B cell (primary cell): Measurements from ENCODE around the gene PHACTR1. TPM values are rescaled to one million over a fixed set of nuclear protein-coding genes. Genes with fewer than 3 reads are reported as not detected.

Source experiments
- ATAC-seq: fragments of 200-7000 bp; cut with Tn5 transposase; one replicate; pipeline ENCODE4 v1.10.0; 2021; ENCODE audit warnings: low read depth, mild to moderate bottlenecking, moderate number of reproducible peaks, moderate library complexity
- CTCF ChIA-PET: fragments of 350-600 bp; sonication (Branson Sonifier 250); formaldehyde crosslinking; loops from one replicate; lab custom pipeline; 2021; ENCODE audit warnings: antibody characterized with exemption, inconsistent platforms; lab: Charles Lee
- POLR2A ChIA-PET: fragments of 350-600 bp; sonication (Branson Sonifier 250); formaldehyde crosslinking; loops from one replicate; lab custom pipeline; 2021; ENCODE audit warnings: antibody characterized with exemption; lab: Charles Lee
- DNase-seq: peaks from one replicate; pipeline ENCODE4 v3.0.0; 2013
- H2AFZ ChIP-seq: 2 replicates; pipeline ENCODE4 v1.6.1; 2012; ENCODE audit warnings: mild to moderate bottlenecking, low read depth, low read length; ENCODE audit not compliant: insufficient read depth, poor library complexity, severe bottlenecking
- H3K27ac ChIP-seq, 2 donors: 1 replicate in 1 of 2; 2 replicates in 1 of 2; pipeline ENCODE4 v1.5.1; 2012 to 2013; ENCODE audit warnings: low read length in 2 of 2, mild to moderate bottlenecking in 2 of 2, moderate library complexity in 1 of 2
- H3K27me3 ChIP-seq, 4 experiments: fragments of 200-600 bp in 1 of 4; sonication (generic) in 1 of 4; replicated peaks in 1 of 4; 1 replicate in 2 of 4; 2 replicates in 2 of 4; pipeline versions ENCODE4 v1.6.1 to v1.7.0; 2013 to 2016; ENCODE audit warnings: low read length in 3 of 4, mild to moderate bottlenecking in 2 of 4, mixed read lengths in 1 of 4, moderate library complexity in 1 of 4; ENCODE audit not compliant: insufficient read depth in 4 of 4, control insufficient read depth in 3 of 4; ENCODE audit errors: control extremely low read depth in 1 of 4
- H3K36me3 ChIP-seq, 2 experiments: replicated peaks in 1 of 2; 1 replicate in 1 of 2; 2 replicates in 1 of 2; pipeline versions ENCODE4 v1.6.1 to v1.7.1; 2013; ENCODE audit warnings: low read length in 1 of 2; ENCODE audit not compliant: insufficient read depth in 2 of 2, control insufficient read depth in 1 of 2; ENCODE audit errors: control extremely low read depth in 1 of 2, extremely low read depth in 1 of 2
- H3K4me1 ChIP-seq, 2 donors: fragments of 200-600 bp in 1 of 2; sonication (generic) in 1 of 2; 1 replicate in 1 of 2; 2 replicates in 1 of 2; pipeline versions ENCODE4 v1.5.1 to v1.6.1; 2013 to 2017; ENCODE audit warnings: low read length in 2 of 2; ENCODE audit not compliant: control insufficient read depth in 2 of 2, insufficient read depth in 2 of 2
- H3K4me2 ChIP-seq: replicated peaks from 2 replicates; pipeline ENCODE3; 2012; ENCODE audit warnings: mild to moderate bottlenecking, low read depth, low read length; ENCODE audit not compliant: poor library complexity, severe bottlenecking
- H3K4me3 ChIP-seq, 5 experiments: fragments of 200-600 bp in 1 of 5; sonication (generic) in 1 of 5; 1 replicate in 3 of 5; 2 replicates in 2 of 5; pipeline versions ENCODE4 v1.5.1 to v1.7.0; 2011 to 2016; ENCODE audit warnings: low read length in 4 of 5, mild to moderate bottlenecking in 4 of 5, low read depth in 2 of 5, control low read depth in 1 of 5, moderate library complexity in 1 of 5; ENCODE audit not compliant: insufficient read depth in 1 of 5; ENCODE audit errors: control extremely low read depth in 1 of 5, extremely low read depth in 1 of 5
- H3K79me2 ChIP-seq: fragments of 200-600 bp; sonication (generic); one replicate; pipeline ENCODE4 v1.6.0; 2016; ENCODE audit warnings: low read length; ENCODE audit not compliant: control insufficient read depth, insufficient read depth
- H3K9ac ChIP-seq: fragments of 200-600 bp; sonication (generic); 2 replicates; pipeline ENCODE4 v1.6.1; 2017; ENCODE audit warnings: mild to moderate bottlenecking, low read length, moderate library complexity
- H3K9me3 ChIP-seq, 3 donors: one replicate each; pipeline versions ENCODE4 v1.6.1 to v1.7.1; 2013; ENCODE audit warnings: low read length in 2 of 3; ENCODE audit not compliant: control insufficient read depth in 2 of 3, insufficient read depth in 1 of 3; ENCODE audit errors: control extremely low read depth in 1 of 3
- H4K20me1 ChIP-seq: 2 replicates; pipeline ENCODE4 v1.6.0; 2012; ENCODE audit warnings: mild to moderate bottlenecking, low read length; ENCODE audit not compliant: insufficient read depth, control insufficient read depth, poor library complexity, severe bottlenecking
- H3K27ac Mint-ChIP-seq: one replicate; pipeline ENCODE4 v1.8.0; 2021; ENCODE audit warnings: mixed read lengths
- H3K27me3 Mint-ChIP-seq: one replicate; pipeline ENCODE4 v1.8.0; 2021; ENCODE audit warnings: mixed read lengths
- H3K4me1 Mint-ChIP-seq: one replicate; pipeline ENCODE4 v1.8.0; 2021; ENCODE audit warnings: mixed read lengths
- H3K4me3 Mint-ChIP-seq: one replicate; pipeline ENCODE4 v1.8.0; 2021; ENCODE audit warnings: mixed read lengths
- H3K9me3 Mint-ChIP-seq: one replicate; pipeline ENCODE4 v1.8.0; 2022; ENCODE audit warnings: mixed read lengths; ENCODE audit not compliant: insufficient read depth
- CTCF ChIP-seq: fragments of 200-600 bp; IDR thresholded peaks from one replicate; pipeline ENCODE4 v1.8.0; 2022; ENCODE audit warnings: antibody characterized with exemption, mild to moderate bottlenecking
- EZH2 ChIP-seq: IDR thresholded peaks from 2 replicates; pipeline ENCODE4 v1.6.1; 2012; ENCODE audit warnings: borderline replicate concordance, low read depth, mild to moderate bottlenecking, moderate library complexity, low read length; ENCODE audit not compliant: insufficient read depth, poor library complexity, severe bottlenecking
- WGBS: methylation state at CpG from one replicate; pipeline ENCODE4 v1.1.5; 2013; ENCODE audit warnings: missing lambda C conversion rate; ENCODE audit not compliant: insufficient coverage; 5-methylcytosine and 5-hydroxymethylcytosine counted together
- intact Hi-C: fragments of 100-400 bp; cut with micrococcal nuclease; formaldehyde crosslinking; loops from one replicate; pipeline ENCODE4 v1.10.0; 2022
- polyA plus RNA-seq: library from polyadenylated mRNA; depleted of rRNA; stranded (reverse); fragments of >200 nt; gene quantifications from 2 replicates; pipeline ENCODE4 v1.2.3, GENCODE V29; 2012
- total RNA-seq, 2 donors: library from RNA; stranded (reverse); fragments of 120-200 nt in 1 of 2; gene quantifications; 1 replicate in 1 of 2; 2 replicates in 1 of 2; pipeline versions ENCODE4 v1.2.3 to v1.2.4, GENCODE V29; 2013 to 2022

Gene PHACTR1
- total and polyA plus RNA-seq, 2 donors (not counting 1 experiment from before 2014, with no cell fraction given) = 30.2 to 129 TPM

GRCh38 chr6:13280254-13280653 lies 563.7 kb downstream of the PHACTR1 start:
- no peaks in the 10 kb centered on the region for H3K27me3 Mint-ChIP-seq
- peaks cover 52 to 67% of the 10 kb centered on the region in 2 donors for H3K4me1 ChIP-seq
- ChIA-PET POLR2A (no interaction called here), CTCF (interaction anchor here (2.4 to 8.2 kb wide), 3 partner anchors 23 to 86 kb away, joined by 7 to 152 read pairs (median 31); no protein-coding TSS in a partner anchor)
- DNase-seq = peak; percentile 75
- H3K9me3 ChIP-seq = no peaks in the 10 kb centered on the region
- no peak overlapping the region for H2AFZ ChIP-seq
- H3K79me2 ChIP-seq = peaks cover 72% of the 10 kb centered on the region
- peaks cover 6 to 90% of the 10 kb centered on the region in 2 experiments for H3K36me3 ChIP-seq
- H3K9me3 Mint-ChIP-seq = no peaks in the 10 kb centered on the region
- intact Hi-C loops = no loop called here
- H3K27ac ChIP-seq = peak overlapping the region in 1 of 2 donors; percentile 50
- peak overlapping the region; percentile 65 for H3K27ac Mint-ChIP-seq
- TF ChIP-seq CTCF (no peak), EZH2 (no peak)
- no peak overlapping the region for H3K9ac ChIP-seq
- H3K4me3 ChIP-seq = no peak overlapping the region
- WGBS = no CpG with 5 or more reads among the region's 4 CpGs
- no peaks in the 10 kb centered on the region for H3K27me3 ChIP-seq
- peak overlapping the region; percentile 26 for H3K4me3 Mint-ChIP-seq
- peak overlapping the region; percentile 30 for H3K4me2 ChIP-seq
- H4K20me1 ChIP-seq = peaks cover 56% of the 10 kb centered on the region
- peaks cover 78% of the 10 kb centered on the region for H3K4me1 Mint-ChIP-seq
- peak; percentile 52 for ATAC-seq

- no peak overlapping the region for H2AFZ ChIP-seq
- H4K20me1 ChIP-seq = peaks cover 68% of the 10 kb centered on the region
- no peak overlapping the region for H3K9ac ChIP-seq
- Mint-ChIP-seq H3K27me3 (no peaks in the 10 kb centered on the region), H3K9me3 (no peaks in the 10 kb centered on the region), H3K27ac (no peak overlapping the region), H3K4me3 (no peak overlapping the region), H3K4me1 (peaks cover 81% of the 10 kb centered on the region)
- TF ChIP-seq CTCF (no peak), EZH2 (no peak)
- peaks cover 9 to 92% of the 10 kb centered on the region in 2 experiments for H3K36me3 ChIP-seq
- ChIA-PET POLR2A (no interaction called here), CTCF (no interaction called here)
- no peaks in the 10 kb centered on the region for H3K27me3 ChIP-seq
- no peak overlapping the region for H3K4me3 ChIP-seq
- intact Hi-C loops = no loop called here
- peaks cover 0 to 2% (median 0%) of the 10 kb centered on the region in 3 donors for H3K9me3 ChIP-seq
- ATAC-seq (no peak), DNase-seq (no peak)
- H3K27ac ChIP-seq = no peak overlapping the region
- H3K4me2 ChIP-seq = no peak overlapping the region
- whole genome bisulfite sequencing = 99% methylated on average over 9 of the region's 9 CpGs
- H3K4me1 ChIP-seq = peaks cover 56 to 70% of the 10 kb centered on the region in 2 donors
- H3K79me2 ChIP-seq = peaks cover 60% of the 10 kb centered on the region
Measured at GRCh38 chr6:13281686-13282085, 565.1 kb downstream of the PHACTR1 start.
